Activated CD4-positive, alpha-beta T cell treated with anti-CD3 and anti-CD28 coated beads, Interleukin-2, amount 50 U/mL, for 48 hours (primary cell): Measurements from ENCODE around the gene RASIP1.

ENCODE experiments used
- DNase-seq, 2 experiments: peaks; one replicate each; pipeline ENCODE4 v3.0.0-alpha.2; 2020

The RASIP1 gene

DNA sequence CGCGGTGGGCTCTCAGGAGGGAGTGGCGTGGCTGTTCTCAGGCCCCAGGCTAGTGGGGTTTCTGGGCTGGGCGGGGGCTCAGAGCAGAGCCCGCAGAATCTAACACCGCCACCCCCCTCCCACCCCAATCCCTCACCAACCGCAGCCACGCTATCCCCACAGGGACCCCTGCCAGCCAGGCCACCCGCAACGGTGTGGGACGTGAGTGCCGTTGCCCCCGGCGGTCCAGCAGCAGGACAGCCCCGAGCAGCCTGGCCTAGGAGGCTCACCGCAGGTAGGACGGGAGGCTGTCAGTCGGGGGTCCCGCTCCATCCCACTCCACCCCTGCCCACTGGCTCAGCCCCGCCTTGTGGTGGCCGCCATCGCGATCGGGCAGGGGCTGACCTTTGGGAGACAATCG lies 67.4 kb downstream of the RASIP1 start, which contains the start of gene NTN5:
TSS of gene NTN5 (minus strand) at position 24 of the 400 bp plus-strand sequence. CDS start 2,031 bp downstream, outside the sequence.
- DNase-seq: no peak

DNA sequence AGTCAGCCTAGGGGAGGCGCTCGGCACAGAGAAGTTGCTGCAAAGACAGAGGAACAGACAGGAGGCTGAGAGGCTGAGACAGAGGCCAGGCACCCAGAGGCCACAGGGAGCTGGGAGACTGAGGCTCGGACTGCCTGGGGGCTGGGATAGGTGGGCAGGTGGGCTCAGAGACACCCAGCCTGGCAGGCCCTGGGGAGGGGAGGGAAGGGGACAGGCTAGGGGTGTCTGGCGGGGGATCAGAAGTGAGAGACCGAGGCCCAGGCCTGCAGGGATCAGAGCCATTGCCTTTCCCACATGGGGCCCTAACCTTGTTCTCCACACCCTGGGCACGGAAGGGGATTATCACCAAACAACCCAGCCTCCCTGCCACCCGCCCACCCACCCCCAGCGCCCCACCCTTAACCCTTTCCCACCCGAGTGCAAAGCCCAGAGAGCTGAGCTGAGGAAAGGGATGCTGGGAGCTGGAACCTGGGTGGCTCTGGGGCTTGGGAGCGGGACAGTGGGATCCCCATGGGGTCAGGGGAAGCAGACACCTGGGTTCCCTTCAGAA lies 68.9 kb downstream of the RASIP1 start:
- DNase-seq: no peak

DNA sequence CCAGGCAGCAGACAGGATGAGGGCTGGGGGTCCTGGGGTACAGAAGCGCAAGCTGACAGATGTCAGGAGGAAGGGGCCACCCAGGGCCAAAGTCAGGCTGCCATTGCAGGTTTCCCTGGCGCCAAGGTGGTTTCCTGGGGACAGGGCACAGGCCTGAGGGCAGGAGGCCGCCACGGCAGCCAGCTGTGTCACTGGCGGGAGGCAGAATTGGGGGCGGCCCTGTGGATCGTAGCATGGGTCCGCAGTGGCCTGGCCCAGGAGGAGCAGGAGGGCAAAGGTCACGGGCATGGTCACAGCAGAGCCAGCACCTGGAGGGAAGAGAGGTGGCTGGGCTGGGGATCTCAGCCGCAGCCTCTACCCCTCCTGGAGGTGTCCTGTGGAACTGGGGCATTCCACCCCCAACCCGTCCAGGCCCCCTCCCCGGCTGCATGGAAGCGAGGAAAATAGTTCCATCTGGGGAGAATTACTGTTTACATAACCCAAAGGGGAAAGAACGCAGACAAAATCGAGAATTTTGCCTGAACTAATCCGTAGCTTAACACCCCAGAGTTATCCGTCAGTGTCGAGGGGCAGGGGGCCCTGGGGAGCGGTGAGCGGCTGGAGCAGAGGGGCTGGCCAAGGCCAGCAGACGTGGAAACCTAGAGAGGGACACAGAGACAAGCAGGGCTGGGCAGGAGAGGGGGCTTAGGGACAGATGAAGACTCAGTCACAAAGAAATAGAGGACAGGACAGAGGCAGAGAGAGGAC lies 69.5 kb downstream of the RASIP1 start:
- DNase-seq: no peak
